ENCODE data around the gene TRAPPC14.
"Not testable (repeated sequence)": the region's sequence is repeated elsewhere in the genome, so short reads cannot be mapped to it uniquely, and the experiment has no call there.

Gene TRAPPC14

DNA sequence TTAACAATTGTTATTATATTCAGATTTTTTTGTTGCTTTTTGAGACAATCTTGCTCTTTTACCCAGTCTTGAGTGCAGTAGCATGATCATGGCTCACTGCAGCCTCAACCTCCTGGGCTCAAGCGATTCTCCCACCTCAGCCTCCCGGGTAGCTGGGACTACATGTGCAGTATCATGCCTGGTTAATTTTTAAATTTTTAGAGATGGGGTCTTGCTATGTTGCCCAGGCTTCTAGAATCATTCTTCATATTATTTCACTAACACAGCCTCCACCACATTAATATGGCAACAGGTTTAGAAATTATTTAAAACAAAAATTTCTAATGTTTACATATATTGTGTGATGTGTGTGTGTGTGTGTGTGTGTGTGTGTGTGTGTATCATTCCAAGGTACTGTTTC, 11.2 kb downstream of the TRAPPC14 start:
- peaks cover 21% of the 10 kb centered on the region for H3K79me2 ChIP-seq (ENCODE audit: insufficient read depth, low read length)
- no peak overlapping the region for H3K9ac ChIP-seq (ENCODE audit: low read length)
- no peak overlapping the region for H3K4me3 ChIP-seq (ENCODE audit: insufficient read depth, low read length, poor library complexity, severe bottlenecking)
- TF ChIP-seq EZH2phosphoT487 (conservative IDR thresholded peaks at IDR 0.05; ENCODE audit: low read length), result no peak
- TF ChIP-seq, protein P1, sequence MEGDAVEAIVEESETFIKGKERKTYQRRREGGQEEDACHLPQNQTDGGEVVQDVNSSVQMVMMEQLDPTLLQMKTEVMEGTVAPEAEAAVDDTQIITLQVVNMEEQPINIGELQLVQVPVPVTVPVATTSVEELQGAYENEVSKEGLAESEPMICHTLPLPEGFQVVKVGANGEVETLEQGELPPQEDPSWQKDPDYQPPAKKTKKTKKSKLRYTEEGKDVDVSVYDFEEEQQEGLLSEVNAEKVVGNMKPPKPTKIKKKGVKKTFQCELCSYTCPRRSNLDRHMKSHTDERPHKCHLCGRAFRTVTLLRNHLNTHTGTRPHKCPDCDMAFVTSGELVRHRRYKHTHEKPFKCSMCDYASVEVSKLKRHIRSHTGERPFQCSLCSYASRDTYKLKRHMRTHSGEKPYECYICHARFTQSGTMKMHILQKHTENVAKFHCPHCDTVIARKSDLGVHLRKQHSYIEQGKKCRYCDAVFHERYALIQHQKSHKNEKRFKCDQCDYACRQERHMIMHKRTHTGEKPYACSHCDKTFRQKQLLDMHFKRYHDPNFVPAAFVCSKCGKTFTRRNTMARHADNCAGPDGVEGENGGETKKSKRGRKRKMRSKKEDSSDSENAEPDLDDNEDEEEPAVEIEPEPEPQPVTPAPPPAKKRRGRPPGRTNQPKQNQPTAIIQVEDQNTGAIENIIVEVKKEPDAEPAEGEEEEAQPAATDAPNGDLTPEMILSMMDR (IDR thresholded peaks at IDR 0.05; ENCODE audit: insufficient read depth, low read length, poor library complexity, severe bottlenecking), result no peak
- H3K27ac ChIP-seq (ENCODE audit: low read depth, low read length), result no peak overlapping the region
- H3K27me3 ChIP-seq (ENCODE audit: low read length), result no peaks in the 10 kb centered on the region
- H4K20me1 ChIP-seq (ENCODE audit: low read depth, low read length), result no peaks in the 10 kb centered on the region
- no peak overlapping the region for H2AFZ ChIP-seq (ENCODE audit: low read depth, low read length, severe bottlenecking)
- H3F3A ChIP-seq (ENCODE audit: insufficient read depth), result peaks cover 16% of the 10 kb centered on the region
- no peaks in the 10 kb centered on the region for H3K9me3 ChIP-seq (ENCODE audit: insufficient read depth, low read length)
- H3K9me2 ChIP-seq (replicated peaks; ENCODE audit: insufficient read depth, low read length), result no peaks in the 10 kb centered on the region
- no peaks in the 10 kb centered on the region for H3K36me3 ChIP-seq (ENCODE audit: low read length)
- H3K4me2 ChIP-seq (ENCODE audit: low read depth, low read length, poor library complexity, severe bottlenecking), result no peak overlapping the region

DNA sequence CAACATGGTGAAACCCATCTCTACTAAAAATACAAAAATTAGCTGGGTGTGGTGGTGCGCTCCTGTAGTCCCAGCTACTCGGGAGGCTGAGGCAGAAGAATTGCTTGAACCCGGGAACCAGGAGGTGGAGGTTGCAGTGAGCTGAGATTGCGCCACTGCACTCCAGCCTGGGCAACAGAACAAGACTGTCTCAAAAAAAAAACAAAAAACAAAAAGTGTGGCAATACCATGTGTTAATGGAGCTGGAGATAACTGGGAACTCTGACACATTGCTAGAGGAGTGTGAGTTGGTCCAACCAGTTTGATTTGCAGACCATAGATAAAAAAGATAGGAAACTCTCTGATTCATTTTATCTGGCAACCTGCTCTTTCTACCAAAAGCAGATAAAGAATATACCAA, 12.2 kb downstream of the TRAPPC14 start:
- H3K4me3 ChIP-seq (ENCODE audit: insufficient read depth, low read length, poor library complexity, severe bottlenecking); H3K9me3 ChIP-seq (ENCODE audit: insufficient read depth, low read length); H3K27ac ChIP-seq (ENCODE audit: low read depth, low read length); H3K9me2 ChIP-seq (replicated peaks; ENCODE audit: insufficient read depth, low read length); H3K9ac ChIP-seq (ENCODE audit: low read length); H3F3A ChIP-seq (ENCODE audit: insufficient read depth); H2AFZ ChIP-seq (ENCODE audit: low read depth, low read length, severe bottlenecking); H3K27me3 ChIP-seq (ENCODE audit: low read length); H4K20me1 ChIP-seq (ENCODE audit: low read depth, low read length); H3K36me3 ChIP-seq (ENCODE audit: low read length); H3K4me2 ChIP-seq (ENCODE audit: low read depth, low read length, poor library complexity, severe bottlenecking): not testable (repeated sequence)
- H3K79me2 ChIP-seq (ENCODE audit: insufficient read depth, low read length), result peaks cover 21% of the 10 kb centered on the region

DNA sequence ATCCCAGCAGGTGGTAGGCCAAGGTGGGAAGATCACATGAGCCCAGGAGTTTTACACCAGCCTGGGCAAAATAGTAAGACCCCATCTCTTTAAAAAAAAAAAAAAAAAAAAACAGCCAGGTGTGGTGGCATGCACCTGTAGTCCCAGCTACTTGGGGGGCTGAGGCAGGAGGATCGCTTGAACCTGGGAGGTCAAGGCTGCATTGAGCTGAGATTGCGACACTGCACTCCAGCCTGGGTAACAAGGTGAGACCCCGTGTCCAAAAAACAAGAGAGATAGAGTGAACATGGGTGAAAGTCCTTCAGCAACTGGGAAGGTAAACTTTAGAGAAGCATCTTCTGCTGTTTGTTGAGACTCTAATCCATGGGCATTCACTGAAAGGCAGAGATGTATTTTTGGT, 16.1 kb downstream of the TRAPPC14 start:
- Histone ChIP-seq H3K9ac (ENCODE audit: low read length) (no peak overlapping the region), H3K79me2 (ENCODE audit: insufficient read depth, low read length) (no peaks in the 10 kb centered on the region), H3K27me3 (ENCODE audit: low read length) (no peaks in the 10 kb centered on the region), H4K20me1 (ENCODE audit: low read depth, low read length) (no peaks in the 10 kb centered on the region), H2AFZ (ENCODE audit: low read depth, low read length, severe bottlenecking) (no peak overlapping the region), H3K9me2 (replicated peaks; ENCODE audit: insufficient read depth, low read length) (no peaks in the 10 kb centered on the region), H3K36me3 (ENCODE audit: low read length) (no peaks in the 10 kb centered on the region), H3K27ac (ENCODE audit: low read depth, low read length) (no peak overlapping the region), H3K4me3 (ENCODE audit: insufficient read depth, low read length, poor library complexity, severe bottlenecking) (no peak overlapping the region), H3F3A (ENCODE audit: insufficient read depth) (peaks cover 14% of the 10 kb centered on the region), H3K4me2 (ENCODE audit: low read depth, low read length, poor library complexity, severe bottlenecking) (no peak overlapping the region), H3K9me3 (ENCODE audit: insufficient read depth, low read length) (no peaks in the 10 kb centered on the region)
- TF ChIP-seq EZH2phosphoT487 (conservative IDR thresholded peaks at IDR 0.05; ENCODE audit: low read length), result no peak
- TF ChIP-seq, protein P1 (IDR thresholded peaks at IDR 0.05; ENCODE audit: insufficient read depth, low read length, poor library complexity, severe bottlenecking), result no peak

DNA sequence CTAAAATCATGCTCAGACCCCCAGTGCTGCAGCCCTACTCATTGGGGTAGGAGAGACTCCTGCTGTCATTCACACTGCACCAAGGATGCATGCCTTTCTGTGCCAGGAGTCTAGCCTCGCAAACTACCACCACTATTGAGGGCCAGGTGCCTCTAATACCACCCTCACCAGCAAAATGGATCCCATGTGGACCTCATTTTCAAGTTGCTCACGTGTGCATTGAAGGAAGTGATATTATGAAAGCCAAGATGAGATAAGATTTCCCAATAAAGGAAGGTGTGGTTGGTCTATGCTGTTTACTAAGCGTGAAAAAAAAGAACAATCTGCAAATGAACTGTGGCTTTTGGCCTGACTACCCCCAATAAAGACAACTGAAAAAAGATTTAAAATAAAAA, 17.0 kb downstream of the TRAPPC14 start:
- no peak overlapping the region for H3K4me3 ChIP-seq (ENCODE audit: insufficient read depth, low read length, poor library complexity, severe bottlenecking)
- no peak overlapping the region for H2AFZ ChIP-seq (ENCODE audit: low read depth, low read length, severe bottlenecking)
- H3K79me2 ChIP-seq (ENCODE audit: insufficient read depth, low read length), result no peaks in the 10 kb centered on the region
- no peaks in the 10 kb centered on the region for H3K9me2 ChIP-seq (replicated peaks; ENCODE audit: insufficient read depth, low read length)
- H3K27me3 ChIP-seq (ENCODE audit: low read length), result no peaks in the 10 kb centered on the region
- peaks cover 14% of the 10 kb centered on the region for H3F3A ChIP-seq (ENCODE audit: insufficient read depth)
- no peaks in the 10 kb centered on the region for H3K9me3 ChIP-seq (ENCODE audit: insufficient read depth, low read length)
- H3K27ac ChIP-seq (ENCODE audit: low read depth, low read length), result no peak overlapping the region
- TF ChIP-seq, protein P1 (IDR thresholded peaks at IDR 0.05; ENCODE audit: insufficient read depth, low read length, poor library complexity, severe bottlenecking), result no peak
- no peak for TF ChIP-seq EZH2phosphoT487 (conservative IDR thresholded peaks at IDR 0.05; ENCODE audit: low read length)
- H3K4me2 ChIP-seq (ENCODE audit: low read depth, low read length, poor library complexity, severe bottlenecking), result no peak overlapping the region
- no peaks in the 10 kb centered on the region for H3K36me3 ChIP-seq (ENCODE audit: low read length)
- no peak overlapping the region for H3K9ac ChIP-seq (ENCODE audit: low read length)
- no peaks in the 10 kb centered on the region for H4K20me1 ChIP-seq (ENCODE audit: low read depth, low read length)

Data from SU-DHL-6 (cell line).